HG02885 (cell line): ENCODE results near the gene ACTN4.

Source experiments
- ATAC-seq: cut with Tn5 transposase; IDR thresholded peaks from one replicate; pipeline ENCODE4 v1.9.1; 2021; ENCODE audit warnings: mild to moderate bottlenecking; ENCODE audit not compliant: unreplicated experiment, poor library complexity

Gene ACTN4

DNA sequence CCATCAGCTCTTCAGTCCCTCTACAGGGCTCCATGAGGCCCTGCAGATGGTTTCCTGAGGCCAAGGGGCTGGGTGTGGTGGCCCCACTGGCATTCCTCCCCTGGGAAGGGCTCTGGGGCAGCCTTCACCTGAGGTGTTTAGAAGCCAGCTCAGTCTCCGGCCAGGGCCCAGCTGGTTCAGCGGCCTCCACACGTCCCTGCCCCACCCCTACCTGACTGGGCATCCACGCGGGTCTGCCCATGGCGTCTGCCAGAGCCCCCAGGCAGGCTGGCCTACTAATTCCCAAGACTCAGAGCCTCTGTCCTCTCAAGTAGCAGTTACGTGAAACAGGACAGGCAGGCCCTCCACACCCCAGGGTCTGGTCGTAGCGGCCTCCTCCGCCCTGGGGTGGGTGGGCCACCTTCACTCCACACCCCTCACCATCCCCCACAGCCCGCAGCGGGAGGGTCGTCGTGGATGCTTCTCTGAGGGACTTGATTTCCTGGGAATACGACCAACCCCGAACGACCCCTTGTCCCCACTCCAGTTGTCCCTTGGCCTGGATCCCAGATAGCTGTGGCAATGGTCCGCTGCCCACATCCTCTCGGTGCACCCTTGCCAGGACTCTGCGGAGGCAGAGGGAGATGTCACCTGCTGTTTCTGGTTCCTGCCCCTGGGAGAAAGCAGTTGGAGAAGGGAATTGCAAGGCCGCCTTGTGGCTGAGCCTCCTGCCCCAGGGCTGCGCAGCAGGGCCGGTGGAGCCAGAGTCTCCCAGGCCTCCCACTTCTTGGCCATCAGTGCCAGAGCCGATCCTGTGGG is 72.5 kb downstream of the ACTN4 start:
- ATAC-seq, result no peak

DNA sequence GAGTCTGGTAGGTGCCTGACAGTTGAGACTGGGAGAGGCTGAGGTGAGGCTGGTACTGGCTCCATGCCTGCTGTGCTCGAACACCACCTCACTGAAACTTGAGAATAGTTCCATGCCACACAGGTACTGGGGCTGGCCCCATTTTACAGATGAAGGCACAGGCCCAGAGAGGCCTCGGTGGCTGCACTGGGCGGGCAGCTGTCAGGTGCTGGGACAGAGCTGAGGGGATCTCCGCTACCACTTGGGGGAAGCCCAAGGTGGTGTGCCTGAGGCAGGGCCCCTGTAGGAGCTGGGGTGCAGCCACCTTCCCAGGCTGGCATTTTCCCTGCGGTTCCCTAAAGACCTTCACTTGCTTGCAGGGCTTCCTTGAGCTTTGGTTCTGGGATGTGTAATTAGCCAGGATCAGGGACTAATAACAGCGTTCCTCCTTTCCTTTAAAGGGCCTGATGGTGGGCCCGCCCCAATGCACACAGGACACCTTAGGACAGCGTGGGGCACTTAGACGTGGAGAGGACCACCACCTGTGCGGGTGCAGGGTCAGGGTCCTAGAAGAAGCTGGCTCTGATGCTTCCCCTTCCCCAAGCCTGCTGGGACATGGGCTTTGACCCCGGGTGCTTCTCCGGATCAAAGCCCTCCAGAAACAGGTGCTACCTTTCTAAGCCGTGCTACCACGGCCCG is 73.2 kb downstream of the ACTN4 start:
- ATAC-seq, result no peak

DNA sequence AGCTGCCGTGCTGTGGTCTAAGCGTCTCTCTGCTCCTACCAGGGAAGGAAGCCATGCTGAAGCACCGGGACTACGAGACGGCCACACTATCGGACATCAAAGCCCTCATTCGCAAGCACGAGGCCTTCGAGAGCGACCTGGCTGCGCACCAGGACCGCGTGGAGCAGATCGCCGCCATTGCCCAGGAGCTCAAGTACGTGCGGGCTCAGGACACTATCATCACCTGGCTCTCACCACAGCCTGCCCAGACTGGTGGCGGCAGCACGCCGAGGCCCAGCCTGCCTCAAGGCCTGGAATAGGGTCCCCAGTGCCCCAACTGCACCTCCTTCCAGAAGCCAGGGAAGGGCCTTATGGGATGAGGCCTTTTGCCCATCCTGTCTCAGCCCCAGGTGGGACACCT is 74.0 kb downstream of the ACTN4 start:
- ATAC-seq, result no peak

DNA sequence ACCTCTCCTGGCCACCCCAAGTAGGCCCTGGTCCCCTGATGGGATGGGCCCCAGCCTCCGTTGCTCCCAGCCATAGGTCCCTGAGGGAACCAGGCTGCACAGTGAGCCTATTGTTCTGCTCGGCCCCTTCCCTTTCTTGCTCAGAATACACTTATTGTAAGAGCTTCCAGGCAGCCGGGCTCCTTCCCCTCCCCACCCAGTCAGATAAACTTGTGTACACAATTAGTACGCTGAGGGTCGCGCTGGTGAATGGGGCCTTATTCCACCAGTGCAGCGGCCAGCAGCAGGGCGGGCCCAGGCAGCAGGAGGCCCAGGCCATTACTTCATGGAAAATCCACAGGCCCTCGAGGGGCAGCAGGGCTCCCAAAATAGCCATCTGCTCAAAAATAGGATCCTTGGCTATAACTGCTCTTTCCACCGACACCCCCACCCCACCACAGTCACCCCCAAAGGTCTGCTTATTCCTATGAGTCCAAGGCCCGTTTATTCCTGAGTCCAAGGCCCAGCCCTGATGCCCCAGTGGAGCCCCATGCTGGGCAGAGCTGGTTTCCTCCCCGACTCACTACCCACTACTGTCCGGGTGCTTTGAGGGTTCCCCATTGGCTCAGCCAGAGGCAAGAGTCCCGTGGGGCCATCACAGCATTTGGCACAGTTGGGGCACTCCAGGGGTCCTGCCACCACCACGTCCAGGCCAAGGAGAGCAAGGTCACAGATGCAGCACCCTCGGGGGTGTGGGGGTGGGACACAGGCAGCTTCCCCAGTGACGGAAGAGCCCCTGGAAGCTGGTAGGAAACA is 74.7 kb downstream of the ACTN4 start:
- no peak for ATAC-seq

DNA sequence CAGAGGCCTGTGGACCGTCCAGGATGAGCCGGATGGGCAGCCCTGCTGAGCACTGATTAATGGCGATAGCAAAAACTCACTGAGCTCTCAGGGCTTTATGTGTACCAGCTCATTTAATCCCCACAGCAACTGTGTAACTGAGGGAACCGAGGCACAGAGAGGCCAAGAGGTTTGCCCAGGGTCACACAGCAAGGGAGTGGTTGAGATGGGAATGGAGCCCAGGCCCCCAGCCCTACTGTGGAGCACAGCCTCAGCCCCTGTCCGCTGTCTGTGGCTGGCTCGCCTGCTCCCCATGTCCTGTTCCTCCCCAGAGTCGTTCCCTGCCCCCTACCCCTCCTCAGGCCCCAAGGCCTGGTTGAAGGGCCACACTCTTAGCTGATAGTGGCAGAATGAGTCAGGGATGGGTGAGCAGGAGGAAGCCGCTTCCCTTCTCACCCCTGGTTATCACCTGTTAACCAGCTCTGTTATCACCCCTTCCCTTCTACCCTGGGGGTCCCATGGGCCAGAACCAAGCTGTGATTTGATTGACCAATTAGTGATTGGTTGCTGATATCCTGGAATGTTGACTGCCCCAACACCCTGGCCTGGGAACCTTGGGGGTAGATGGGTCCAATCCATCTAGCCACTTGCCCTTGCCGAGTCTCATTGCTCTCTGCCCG is 75.6 kb downstream of the ACTN4 start:
- no peak for ATAC-seq

DNA sequence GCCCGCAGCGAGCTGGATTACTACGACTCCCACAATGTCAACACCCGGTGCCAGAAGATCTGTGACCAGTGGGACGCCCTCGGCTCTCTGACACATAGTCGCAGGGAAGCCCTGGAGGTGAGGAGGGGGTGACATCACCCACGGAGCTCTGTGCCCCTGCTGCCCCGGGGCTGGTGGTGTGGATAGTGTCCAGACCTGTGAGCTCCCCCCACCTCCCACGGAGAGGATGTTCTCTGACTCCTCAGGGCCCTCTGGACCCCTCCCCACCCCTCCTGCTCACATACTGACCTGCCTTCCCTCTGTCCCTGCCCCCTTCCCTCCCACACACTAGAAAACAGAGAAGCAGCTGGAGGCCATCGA is 76.1 kb downstream of the ACTN4 start:
- no peak for ATAC-seq

DNA sequence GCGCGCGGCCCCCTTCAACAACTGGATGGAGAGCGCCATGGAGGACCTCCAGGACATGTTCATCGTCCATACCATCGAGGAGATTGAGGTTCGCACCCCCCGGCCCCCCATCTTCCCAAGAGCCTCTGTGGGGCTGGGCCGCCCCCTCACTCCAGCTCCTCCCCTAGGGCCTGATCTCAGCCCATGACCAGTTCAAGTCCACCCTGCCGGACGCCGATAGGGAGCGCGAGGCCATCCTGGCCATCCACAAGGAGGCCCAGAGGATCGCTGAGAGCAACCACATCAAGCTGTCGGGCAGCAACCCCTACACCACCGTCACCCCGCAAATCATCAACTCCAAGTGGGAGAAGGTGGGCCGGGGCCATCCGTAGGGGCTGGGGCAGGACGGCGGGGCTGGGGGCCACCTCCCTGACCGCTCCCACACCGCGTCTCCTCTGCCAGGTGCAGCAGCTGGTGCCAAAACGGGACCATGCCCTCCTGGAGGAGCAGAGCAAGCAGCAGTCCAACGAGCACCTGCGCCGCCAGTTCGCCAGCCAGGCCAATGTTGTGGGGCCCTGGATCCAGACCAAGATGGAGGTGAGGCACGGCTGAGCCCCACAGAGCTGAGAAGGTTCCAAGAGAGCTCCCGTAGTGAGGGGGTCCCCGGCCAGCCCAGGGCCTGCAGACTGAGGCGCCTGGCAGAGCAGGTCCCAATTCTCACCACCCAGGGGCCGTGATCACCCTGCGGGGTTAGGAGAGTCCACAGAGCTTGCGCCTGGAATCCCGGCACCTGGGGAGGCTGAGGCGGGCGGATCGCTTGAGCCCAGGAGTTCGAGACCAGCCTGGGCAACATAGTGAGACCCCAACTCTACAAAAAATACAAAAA is 76.8 kb downstream of the ACTN4 start:
- ATAC-seq, result no peak

DNA sequence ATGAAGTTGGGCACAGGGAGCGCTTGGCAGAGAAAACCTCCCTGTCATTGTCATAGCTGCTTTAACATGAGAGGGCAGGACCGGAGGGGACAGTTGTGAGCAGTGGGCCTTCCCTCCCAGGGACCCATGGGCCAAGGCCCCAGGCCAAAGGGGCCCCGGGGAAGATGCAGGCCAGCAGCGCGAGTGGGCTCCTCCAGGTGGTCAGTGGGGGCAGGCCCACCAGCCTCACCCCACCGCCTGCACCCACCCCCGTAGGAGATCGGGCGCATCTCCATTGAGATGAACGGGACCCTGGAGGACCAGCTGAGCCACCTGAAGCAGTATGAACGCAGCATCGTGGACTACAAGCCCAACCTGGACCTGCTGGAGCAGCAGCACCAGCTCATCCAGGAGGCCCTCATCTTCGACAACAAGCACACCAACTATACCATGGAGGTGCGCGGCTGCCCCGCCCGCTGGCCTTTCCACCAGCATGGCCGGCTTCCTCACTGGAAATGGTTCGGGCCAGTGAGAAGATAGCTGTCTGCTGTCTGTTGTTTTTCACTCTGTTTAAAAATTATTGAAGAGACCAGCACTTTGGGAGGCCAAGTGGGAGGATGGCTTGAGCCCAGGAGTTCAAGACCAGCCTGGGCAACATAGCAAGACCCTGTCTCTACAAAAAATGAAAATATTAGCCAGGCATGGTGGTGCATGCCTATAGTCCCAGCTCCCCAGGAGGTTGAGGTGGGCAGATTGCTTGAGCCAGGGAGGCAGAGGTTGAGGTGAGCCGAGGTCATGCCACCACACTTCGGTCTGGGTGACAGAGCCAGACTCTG is 78.2 kb downstream of the ACTN4 start:
- ATAC-seq, result no peak

DNA sequence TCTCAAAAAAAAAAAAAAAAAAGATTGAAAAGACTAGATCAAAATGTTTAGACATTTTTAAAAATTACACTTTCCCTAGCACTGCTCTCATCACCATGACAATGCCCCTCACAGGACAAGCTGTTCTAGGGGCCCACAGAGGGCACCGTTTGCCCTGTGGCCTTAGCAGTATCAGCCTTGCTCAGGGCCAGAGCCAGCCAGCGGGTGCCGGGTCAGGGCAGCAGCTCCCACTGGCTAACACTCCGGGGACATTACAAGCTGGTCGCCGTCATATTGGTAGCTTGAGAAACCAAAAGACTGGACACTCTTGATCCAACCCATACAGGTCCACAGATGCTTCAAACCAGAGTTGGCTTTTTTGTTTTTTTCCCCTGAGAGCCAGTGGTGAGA is 78.8 kb downstream of the ACTN4 start:
- no peak for ATAC-seq

DNA sequence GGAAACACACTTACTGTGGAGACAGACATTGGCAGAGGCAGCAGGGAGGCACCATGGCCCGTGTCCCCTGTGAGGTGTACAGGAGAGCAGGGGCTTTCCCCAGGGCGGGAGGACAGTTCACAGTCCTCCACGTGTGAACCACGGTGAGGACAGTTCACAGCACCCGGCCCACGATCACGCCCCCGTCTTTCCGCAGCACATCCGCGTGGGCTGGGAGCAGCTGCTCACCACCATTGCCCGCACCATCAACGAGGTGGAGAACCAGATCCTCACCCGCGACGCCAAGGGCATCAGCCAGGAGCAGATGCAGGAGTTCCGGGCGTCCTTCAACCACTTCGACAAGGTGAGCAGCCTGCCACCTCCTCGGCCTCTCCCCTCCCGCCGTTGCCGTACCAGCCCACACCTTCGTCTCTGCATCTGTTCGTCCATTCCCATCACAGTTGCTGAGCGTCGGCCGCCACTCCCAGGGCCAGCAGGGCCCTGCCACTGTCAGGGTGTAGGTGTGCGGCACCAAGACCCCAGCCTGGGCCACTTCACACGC is 79.4 kb downstream of the ACTN4 start:
- ATAC-seq, result no peak

DNA sequence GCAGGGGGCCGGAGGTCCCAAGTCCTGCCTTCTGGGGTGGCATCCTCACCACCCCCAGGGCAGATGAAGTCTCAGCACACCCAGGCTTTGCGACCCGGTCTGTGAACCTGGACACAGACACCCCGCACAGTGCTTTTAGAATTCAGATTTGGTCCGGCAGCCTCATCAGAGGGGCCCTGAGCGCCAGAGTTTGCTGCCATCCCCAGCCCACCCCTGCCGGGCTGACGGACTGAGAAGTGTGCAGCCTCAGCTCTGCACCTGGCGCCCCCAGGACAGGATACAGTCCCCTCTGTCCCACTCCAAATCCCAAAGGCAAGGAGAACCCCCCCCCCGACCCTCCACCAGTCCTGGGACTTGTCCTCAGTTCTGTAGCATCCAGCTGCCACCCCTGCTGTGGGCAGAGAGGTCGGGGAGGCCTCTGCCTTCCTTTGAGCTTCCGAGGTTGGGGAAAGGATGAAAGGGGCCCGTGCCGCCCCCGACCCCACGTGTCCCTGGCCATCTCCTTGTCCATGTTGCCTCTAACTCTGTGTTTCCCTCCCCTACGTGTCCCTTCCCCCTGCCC is 79.9 kb downstream of the ACTN4 start:
- ATAC-seq, result no peak

DNA sequence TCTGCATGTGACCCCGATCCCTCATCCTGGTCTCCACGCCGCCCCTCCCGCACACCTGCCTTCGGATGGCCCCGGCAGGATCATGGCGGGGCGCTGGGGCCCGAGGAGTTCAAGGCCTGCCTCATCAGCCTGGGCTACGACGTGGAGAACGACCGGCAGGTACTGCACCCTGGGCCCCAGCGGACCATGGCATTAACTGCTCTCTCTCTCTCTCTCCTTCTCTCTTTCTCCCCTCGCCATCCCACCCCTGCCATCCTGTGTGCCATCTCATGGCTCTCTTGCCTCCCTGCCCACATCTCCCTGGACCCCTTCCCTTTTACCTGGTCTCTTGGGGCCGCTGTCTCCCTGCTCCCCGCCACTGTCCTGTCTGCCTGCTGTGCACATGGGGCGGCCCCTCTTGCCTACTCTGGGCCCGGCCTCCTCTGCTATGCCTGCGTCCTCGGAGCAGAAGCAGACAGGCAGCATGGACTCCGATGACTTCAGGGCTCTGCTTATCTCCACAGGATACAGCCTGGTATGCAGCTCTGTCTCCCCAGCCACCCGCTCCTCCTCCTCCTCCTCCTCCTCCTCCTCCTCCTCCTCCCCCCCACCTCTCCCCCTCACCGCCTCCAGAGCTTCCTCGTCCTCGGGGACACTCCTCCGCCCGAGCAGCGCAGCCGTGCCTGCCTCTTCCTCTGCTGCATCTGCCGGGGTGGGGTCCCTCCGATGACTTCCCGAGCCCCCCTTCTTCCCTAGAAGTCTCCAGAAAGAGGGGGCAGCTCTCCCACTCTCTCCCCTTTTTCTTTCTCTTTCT is 80.6 kb downstream of the ACTN4 start:
- ATAC-seq, result no peak

DNA sequence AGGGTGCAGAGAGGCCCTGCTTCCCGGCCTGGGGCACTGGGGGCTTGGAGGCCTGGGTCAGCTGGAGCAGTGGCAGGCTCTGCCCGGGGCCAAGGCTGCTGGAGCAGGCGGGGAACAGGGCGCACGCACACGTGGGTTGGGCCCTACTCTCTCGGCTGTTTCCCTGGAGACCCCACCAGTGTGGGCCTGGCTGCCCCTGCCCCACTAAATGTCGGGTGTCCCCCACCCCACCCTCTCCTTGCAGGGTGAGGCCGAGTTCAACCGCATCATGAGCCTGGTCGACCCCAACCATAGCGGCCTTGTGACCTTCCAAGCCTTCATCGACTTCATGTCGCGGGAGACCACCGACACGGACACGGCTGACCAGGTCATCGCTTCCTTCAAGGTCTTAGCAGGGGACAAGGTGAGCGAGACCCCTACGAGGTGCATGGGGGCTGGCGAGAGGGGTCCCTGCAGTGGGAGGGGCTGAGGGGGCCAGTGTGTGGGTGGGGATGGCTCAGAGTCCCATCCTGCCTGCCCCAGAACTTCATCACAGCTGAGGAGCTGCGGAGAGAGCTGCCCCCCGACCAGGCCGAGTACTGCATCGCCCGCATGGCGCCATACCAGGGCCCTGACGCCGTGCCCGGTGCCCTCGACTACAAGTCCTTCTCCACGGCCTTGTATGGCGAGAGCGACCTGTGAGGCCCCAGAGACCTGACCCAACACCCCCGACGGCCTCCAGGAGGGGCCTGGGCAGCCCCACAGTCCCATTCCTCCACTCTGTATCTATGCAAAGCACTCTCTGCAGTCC is 81.5 kb downstream of the ACTN4 start:
- no peak for ATAC-seq

DNA sequence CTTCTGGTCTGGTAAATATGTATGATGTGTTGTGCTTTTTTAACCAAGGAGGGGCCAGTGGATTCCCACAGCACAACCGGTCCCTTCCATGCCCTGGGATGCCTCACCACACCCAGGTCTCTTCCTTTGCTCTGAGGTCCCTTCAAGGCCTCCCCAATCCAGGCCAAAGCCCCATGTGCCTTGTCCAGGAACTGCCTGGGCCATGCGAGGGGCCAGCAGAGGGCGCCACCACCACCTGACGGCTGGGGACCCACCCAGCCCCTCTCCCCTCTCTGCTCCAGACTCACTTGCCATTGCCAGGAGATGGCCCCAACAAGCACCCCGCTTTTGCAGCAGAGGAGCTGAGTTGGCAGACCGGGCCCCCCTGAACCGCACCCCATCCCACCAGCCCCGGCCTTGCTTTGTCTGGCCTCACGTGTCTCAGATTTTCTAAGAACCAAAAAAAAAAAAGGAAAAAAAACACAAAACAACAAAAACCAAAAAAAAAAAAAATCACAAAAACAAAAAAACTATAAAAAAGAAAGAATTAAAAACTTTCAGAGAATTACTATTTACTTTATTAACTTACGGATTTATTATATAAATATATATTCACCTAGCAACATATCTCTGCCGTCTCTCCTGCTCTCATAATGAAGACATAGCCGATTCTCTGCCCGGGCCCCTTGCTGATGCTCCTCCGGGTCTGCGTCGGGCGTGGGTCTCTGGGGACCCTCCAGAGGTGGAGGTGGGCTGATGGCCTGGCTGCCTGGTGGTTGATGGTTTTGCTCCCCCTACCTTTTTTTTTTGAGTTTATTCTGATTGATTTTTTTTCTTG is 82.4 kb downstream of the ACTN4 start:
- ATAC-seq, result peak; percentile 40

DNA sequence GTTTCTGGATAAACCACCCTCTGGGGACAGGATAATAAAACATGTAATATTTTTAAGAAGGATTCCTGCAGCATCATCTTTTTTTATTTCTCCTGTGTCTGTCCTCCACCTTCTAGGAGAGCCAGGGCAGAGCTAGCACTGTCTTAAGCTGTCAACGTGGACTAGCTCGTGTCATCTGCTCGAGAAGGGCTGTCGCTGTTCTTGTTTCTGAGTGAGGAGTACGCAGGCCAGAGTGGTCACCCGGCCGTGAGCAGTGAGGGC is 83.0 kb downstream of the ACTN4 start:
- no peak for ATAC-seq
